ENCODE measurements around the gene DZANK1.
"Not testable (repeated sequence)": the region's sequence is repeated elsewhere in the genome, so short reads cannot be mapped to it uniquely, and the experiment has no call there.

The DZANK1 gene

GRCh38 chr20:18375551-18375950 lies 91.3 kb downstream of the DZANK1 start:
- not testable (repeated sequence) for DNase-seq (ENCODE audit: low spot score)

- no peak for DNase-seq (ENCODE audit: low spot score)
Observed at GRCh38 chr20:18372296-18372695, 94.5 kb downstream of the DZANK1 start.

- DNase-seq (ENCODE audit: low spot score): no peak
Observed at GRCh38 chr20:18364768-18365167, 102.1 kb downstream of the DZANK1 start.

- DNase-seq (ENCODE audit: low spot score): no peak
Observed at GRCh38 chr20:18363708-18364107, 103.1 kb downstream of the DZANK1 start.

- DNase-seq (ENCODE audit: low spot score): no peak
Observed at GRCh38 chr20:18362916-18363315, 103.9 kb downstream of the DZANK1 start.

- DNase-seq (ENCODE audit: low spot score): no peak
Observed at GRCh38 chr20:18361678-18362077, 105.2 kb downstream of the DZANK1 start.

- DNase-seq (ENCODE audit: low spot score): no peak
Observed at GRCh38 chr20:18360635-18361034, 106.2 kb downstream of the DZANK1 start.

GRCh38 chr20:18359854-18360253 lies 107.0 kb downstream of the DZANK1 start:
- no peak for DNase-seq (ENCODE audit: low spot score)

GRCh38 chr20:18349749-18350148 lies 117.1 kb downstream of the DZANK1 start:
- DNase-seq (ENCODE audit: low spot score): not testable (repeated sequence)

All from hematopoietic multipotent progenitor cell treated with erythropoietin and hydrocortisone succinate and interleukin-3 and kit ligand, for 15 days (in vitro differentiated cells).